ENCODE results near the gene DAPK1. TPM values are rescaled to one million over a fixed set of nuclear protein-coding genes. Genes with fewer than 3 reads are reported as not detected.

Gene DAPK1
- total and polyA plus RNA-seq, 2 donors (not counting 3 experiments of a cell fraction or from before 2014, with no cell fraction given) = 58.9 to 119 TPM

DNA sequence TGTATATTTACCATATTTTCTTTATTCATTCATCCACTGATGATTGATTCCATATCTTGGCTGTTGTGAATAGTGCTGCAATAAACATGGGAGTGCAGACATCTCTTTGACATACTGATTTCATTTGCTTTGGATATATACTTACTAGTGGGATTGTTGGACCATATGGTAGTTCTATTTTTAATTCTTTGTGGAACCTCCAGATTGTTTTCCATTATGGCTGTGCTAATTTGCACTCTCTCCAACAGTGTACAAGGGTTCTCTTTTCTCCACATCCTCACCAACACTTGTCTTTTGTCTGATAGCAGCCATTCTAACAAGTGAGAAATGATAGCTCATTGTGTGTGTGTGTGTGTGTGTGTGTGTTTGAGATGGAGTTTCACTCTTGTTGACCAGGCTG, 86.7 kb downstream of the DAPK1 start:
- CTCF ChIA-PET = no interaction called here
- POLR2A ChIA-PET = no interaction called here
- H3K36me3 ChIP-seq (ENCODE audit: control insufficient read depth in 2 of 2, extremely low read depth in 1 of 2, insufficient read depth in 2 of 2, low read length in 2 of 2) = no peaks in the 10 kb centered on the region

More for the DNA sequence above, 86.7 kb downstream of the DAPK1 start:
- intact Hi-C loops (cut with micrococcal nuclease) (no loop called here), dilution Hi-C loops (cut with MboI; ENCODE audit: extremely low pct_ligation_motif_present, low sequenced_read_pairs) (no loop called here)
- no peaks in the 10 kb centered on the region for H4K20me1 ChIP-seq (replicated peaks; ENCODE audit: control insufficient read depth, extremely low read depth, insufficient read depth, low read length)
- H3K79me2 ChIP-seq (ENCODE audit: control insufficient read depth, insufficient read depth, low read length) = peaks cover 2% of the 10 kb centered on the region
- no peak overlapping the region for H3K4me2 ChIP-seq (ENCODE audit: insufficient read depth, low read length)
- no peaks in the 10 kb centered on the region for H3K9me1 ChIP-seq (replicated peaks; ENCODE audit: control insufficient read depth, extremely low read depth, insufficient read depth, low read length)
- no peak overlapping the region for H3K4me3 ChIP-seq (replicated peaks in 1 of 3; ENCODE audit: insufficient read depth in 1 of 3, low read depth in 1 of 3, low read length in 3 of 3)
- H2AFZ ChIP-seq (ENCODE audit: low read depth, low read length) = no peak overlapping the region
- no peaks in the 10 kb centered on the region for H3K9me3 ChIP-seq (replicated peaks; ENCODE audit: control insufficient read depth, insufficient read depth, low read length)
- H3K9ac ChIP-seq (replicated peaks; ENCODE audit: extremely low read depth, insufficient read depth, low read length) = no peak overlapping the region
- BruUV-seq (replicated peaks) = no TSS peak
- H3K27ac ChIP-seq (ENCODE audit: insufficient read depth, low read depth, low read length) = no peak overlapping the region
- DNase-seq (ENCODE audit: low read depth, low spot score) = no peak
- no peaks in the 10 kb centered on the region for H3K4me1 ChIP-seq (ENCODE audit: control insufficient read depth, extremely low read depth, insufficient read depth, low read length)
- H3K27me3 ChIP-seq (ENCODE audit: control insufficient read depth in 2 of 2, insufficient read depth in 2 of 2, low read length in 2 of 2) = no peaks in the 10 kb centered on the region
- TF ChIP-seq JUN (IDR thresholded peaks at IDR 0.05; ENCODE audit: borderline replicate concordance, insufficient read depth, insufficient read length, low read depth) (no peak), GATA2 (IDR thresholded peaks at IDR 0.05; ENCODE audit: insufficient read depth, insufficient read length, low read depth, low read length) (no peak), EZH2 (IDR thresholded peaks at IDR 0.05; ENCODE audit: borderline replicate concordance, low read depth, low read length, severe bottlenecking) (no peak), POLR2A (IDR thresholded peaks at IDR 0.05; ENCODE audit: low read depth, low read length) (no peak), MYC (IDR thresholded peaks at IDR 0.05; ENCODE audit: low read depth, low read length) (no peak), POLR2AphosphoS5 (IDR thresholded peaks at IDR 0.05; ENCODE audit: insufficient read depth, low read depth, low read length) (no peak), FOS (IDR thresholded peaks at IDR 0.05; ENCODE audit: borderline replicate concordance, insufficient read depth, low read length) (no peak), CTCF (IDR thresholded peaks at IDR 0.05; ENCODE audit: extremely low read depth in 1 of 2, insufficient read depth in 1 of 2, low read depth in 1 of 2, low read length in 2 of 2) (no peak)
- TF ChIP-seq, protein P1, sequence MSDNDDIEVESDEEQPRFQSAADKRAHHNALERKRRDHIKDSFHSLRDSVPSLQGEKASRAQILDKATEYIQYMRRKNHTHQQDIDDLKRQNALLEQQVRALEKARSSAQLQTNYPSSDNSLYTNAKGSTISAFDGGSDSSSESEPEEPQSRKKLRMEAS (IDR thresholded peaks at IDR 0.05; ENCODE audit: insufficient read depth, insufficient read length) = no peak
- FAIRE-seq = no peak
